Liver (tissue), 3 donors: ENCODE results near the gene C10orf53.

Experiments used
- ATF3 ChIP-seq: IDR thresholded peaks from 2 replicates; pipeline ENCODE4 v1.6.1; 2016; ENCODE audit warnings: antibody characterized with exemption
- CTCF ChIP-seq: fragments of 150-350 bp; IDR thresholded peaks from 2 replicates; pipeline ENCODE4 v1.5.1; 2017; ENCODE audit warnings: improper control_type of control experiment, low read depth, low read length; ENCODE audit not compliant: missing input control
- EGR1 ChIP-seq, 2 donors: IDR thresholded peaks; 2 replicates each; pipeline ENCODE4 v1.6.1; 2016 to 2018; ENCODE audit warnings: antibody characterized with exemption in 2 of 2, low read depth in 2 of 2
- FOXA1 ChIP-seq: IDR thresholded peaks from 2 replicates; pipeline ENCODE4 v1.6.1; 2016; ENCODE audit warnings: antibody characterized with exemption
- GABPA ChIP-seq, 2 donors: IDR thresholded peaks in 1 of 2; conservative IDR thresholded peaks in 1 of 2; 2 replicates each; pipeline ENCODE4 v1.6.1; 2016; ENCODE audit warnings: antibody characterized with exemption in 2 of 2, mild to moderate bottlenecking in 1 of 2, moderate library complexity in 1 of 2
- HNF4A ChIP-seq, 2 donors: conservative IDR thresholded peaks; 2 replicates each; pipeline ENCODE4 v1.6.1; 2016; ENCODE audit warnings: antibody characterized with exemption in 2 of 2, mild to moderate bottlenecking in 2 of 2
- JUND ChIP-seq, 2 donors: IDR thresholded peaks; 2 replicates each; pipeline ENCODE4 v1.6.1; 2016; ENCODE audit warnings: antibody characterized with exemption in 2 of 2
- MAX ChIP-seq: IDR thresholded peaks from 2 replicates; pipeline ENCODE4 v1.6.1; 2016; ENCODE audit warnings: antibody characterized with exemption
- NR2F2 ChIP-seq: IDR thresholded peaks from 2 replicates; pipeline ENCODE4 v1.6.1; 2016; ENCODE audit warnings: antibody characterized with exemption
- REST ChIP-seq: IDR thresholded peaks from 2 replicates; pipeline ENCODE4 v1.6.1; 2016; ENCODE audit warnings: antibody characterized with exemption, mild to moderate bottlenecking
- TAF1 ChIP-seq: conservative IDR thresholded peaks from 2 replicates; pipeline ENCODE4 v1.6.1; 2016; ENCODE audit warnings: antibody characterized with exemption, mild to moderate bottlenecking
- ZBTB33 ChIP-seq: IDR thresholded peaks from 2 replicates; pipeline ENCODE4 v1.6.1; 2016; ENCODE audit warnings: antibody characterized with exemption
- donor health status: healthy.
- donor health status: healthy.

- TF ChIP-seq CTCF (no peak), NR2F2 (no peak), EGR1 (IDR thresholded peaks at IDR 0.05; ENCODE audit: low read depth in 2 of 2) (no peak), GABPA (IDR thresholded peaks at IDR 0.05 in 1 of 2, conservative IDR thresholded peaks at IDR 0.05 in 1 of 2) (no peak), FOXA1 (no peak), MAX (no peak), ATF3 (no peak), REST (no peak), JUND (IDR thresholded peaks at IDR 0.05) (no peak), HNF4A (conservative IDR thresholded peaks at IDR 0.05) (no peak), ZBTB33 (no peak), TAF1 (no peak)
Observed at GRCh38 chr10:49654036-49654693, 25.3 kb upstream of the C10orf53 start.
